HG03460 (cell line): ENCODE measurements around the gene TRIM16.
"Not testable (repeated sequence)": the region's sequence is repeated elsewhere in the genome, so short reads cannot be mapped to it uniquely, and the experiment has no call there.

Source experiments
- ATAC-seq: cut with Tn5 transposase; IDR thresholded peaks from one replicate; pipeline ENCODE4 v1.9.1; 2021; ENCODE audit not compliant: unreplicated experiment

TRIM16 gene

DNA sequence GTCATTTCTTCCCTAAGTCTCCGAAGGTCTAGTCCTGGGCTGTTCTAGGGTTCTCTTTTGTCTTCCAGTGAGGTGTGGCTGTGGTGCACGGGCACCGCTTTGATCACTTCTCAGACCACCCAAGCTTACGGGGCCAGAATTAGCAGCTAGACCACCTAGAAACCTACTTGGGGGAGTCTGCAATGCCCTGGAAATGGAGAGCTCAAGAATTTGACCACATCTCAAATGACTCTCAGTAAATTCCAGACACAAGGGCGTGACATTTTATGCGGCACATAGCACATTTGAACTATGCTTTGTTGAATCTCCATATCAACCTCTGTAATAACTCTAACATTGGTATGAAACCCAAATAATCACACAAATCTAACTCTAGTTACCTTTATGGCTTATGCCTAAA lies 24.9 kb downstream of the TRIM16 start:
- no peak for ATAC-seq

DNA sequence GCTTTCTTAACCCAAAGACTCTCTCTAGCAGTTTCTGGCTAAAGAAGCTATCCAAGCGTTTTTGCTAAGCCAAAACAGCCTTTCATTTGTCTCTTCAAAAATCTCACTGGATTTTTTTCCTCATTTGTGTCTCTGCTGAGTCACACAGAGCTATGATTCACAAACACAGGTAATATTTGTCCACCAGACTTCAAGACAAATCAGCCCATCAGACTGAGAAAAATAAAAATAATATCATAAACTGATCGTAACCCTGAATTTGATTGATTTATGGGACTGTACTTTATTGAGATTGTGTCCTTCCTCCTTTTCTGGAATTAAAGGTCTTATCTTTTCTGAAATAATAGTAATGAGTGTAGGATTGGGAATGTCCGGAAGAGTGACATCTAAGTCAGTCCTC lies 25.8 kb downstream of the TRIM16 start:
- no peak for ATAC-seq

DNA sequence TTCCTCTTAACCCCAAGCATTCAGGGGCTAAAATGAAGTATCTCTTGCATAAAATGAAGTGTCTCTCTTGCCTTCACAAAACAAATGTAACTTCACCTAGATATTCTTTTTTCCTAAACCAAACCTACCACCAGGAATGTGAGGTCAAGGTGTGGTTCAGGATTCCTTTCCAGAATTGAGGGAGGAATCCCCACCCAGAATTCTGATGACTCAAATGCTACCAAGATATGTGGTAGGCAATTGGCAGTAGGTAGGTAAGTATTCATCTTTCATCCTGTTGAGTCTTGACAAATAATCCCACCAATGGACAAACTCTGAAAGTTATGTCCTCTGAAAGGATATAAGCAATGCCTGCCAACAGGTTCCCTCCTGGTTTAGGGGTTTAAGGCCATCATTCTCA lies 26.2 kb downstream of the TRIM16 start:
- no peak for ATAC-seq

DNA sequence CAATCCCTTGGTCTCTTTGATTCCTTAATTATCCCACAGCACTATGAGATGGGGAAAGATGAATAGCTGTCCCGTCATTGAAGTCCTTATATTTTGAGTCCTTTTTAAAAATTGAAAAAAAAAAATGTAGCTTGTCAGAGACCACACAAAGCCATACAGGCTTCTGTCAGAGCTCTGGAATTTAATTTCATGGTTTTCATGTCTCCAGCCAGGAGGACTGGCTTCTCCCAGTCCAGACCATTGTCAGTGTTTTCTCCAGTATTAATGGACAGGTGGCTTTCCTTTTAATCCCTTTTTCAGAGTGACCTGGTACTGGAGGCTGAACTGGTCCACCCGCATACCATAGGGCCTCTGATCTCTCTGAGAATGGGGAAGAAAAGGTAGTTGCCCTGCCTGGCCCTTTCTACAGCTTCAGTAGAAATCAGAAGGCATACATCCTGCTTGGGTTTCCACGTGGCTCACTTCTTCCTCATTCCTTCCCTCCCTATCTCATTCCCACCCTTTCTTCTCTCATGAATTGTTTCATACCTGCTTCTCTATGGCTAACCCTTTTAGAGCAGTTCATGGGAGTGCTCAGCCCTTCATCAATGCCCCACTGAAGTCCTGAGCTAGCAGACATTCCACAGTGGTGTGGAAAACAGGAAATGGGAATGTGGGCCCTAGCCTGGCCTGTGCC lies 29.1 kb downstream of the TRIM16 start:
- ATAC-seq: no peak

DNA sequence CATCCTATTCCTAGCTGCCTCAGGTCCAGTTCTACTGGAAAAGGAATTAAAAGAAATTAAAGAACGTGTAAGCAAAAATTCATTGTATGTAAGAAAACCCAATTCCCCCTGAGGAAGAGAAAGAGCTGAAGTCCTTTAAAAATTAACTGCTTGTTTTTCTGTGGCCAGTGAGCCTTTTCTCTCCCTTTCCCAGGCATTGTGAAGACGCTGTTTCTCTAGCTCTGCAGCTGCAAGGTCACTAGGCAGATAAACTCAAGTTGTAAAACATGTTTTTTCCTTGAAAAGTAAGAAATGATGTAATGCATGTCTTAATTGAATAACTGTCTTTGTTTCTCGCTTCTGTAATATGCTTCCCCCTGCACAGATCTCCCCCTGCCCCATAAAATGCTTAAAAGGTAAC lies 29.7 kb downstream of the TRIM16 start:
- not testable (repeated sequence) for ATAC-seq

DNA sequence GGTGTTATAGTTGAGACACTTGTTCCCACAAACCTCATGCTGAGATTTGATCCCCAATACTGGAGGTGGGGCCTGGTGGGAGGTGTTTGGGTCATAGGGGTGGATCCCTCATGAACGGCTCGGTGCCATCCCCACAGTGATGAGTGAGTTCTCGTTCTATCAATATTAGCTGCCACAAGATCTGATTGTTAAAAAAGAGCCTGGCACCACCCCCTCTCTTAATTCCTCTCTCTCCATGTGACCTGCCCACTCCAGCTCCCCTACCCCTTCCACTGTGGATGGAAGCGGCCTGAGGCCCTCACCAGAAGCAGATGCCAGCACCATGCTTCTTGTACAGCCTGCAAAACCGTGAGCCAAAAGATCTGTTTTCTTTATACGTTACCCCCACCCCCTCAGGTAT lies 31.2 kb downstream of the TRIM16 start:
- no peak for ATAC-seq

DNA sequence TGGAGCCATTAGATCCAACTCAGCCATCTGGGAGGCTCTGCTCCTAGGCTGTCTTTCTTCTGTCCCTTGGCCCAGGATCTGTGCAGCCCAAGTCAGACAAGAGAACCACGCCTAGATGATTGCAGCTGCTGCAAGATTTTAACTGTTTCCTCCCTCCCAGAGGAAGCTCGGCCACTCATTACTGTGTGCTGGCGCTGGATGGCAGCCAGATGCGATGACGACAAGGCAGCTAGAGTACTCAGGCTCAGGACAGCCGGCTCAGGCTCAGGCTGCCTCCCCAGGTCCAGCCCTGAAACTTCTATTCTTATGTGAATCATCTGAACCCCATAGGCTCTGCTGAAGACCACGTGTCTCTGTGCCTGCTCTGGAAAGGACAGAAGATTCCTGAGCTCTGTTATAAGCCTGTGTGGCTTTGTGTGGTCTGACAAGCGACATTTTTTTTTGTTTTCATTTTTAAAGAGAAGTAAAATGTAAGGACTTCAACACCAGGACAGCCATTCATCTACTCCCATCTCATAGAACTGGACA lies 32.5 kb downstream of the TRIM16 start:
- ATAC-seq: peak; percentile 74

DNA sequence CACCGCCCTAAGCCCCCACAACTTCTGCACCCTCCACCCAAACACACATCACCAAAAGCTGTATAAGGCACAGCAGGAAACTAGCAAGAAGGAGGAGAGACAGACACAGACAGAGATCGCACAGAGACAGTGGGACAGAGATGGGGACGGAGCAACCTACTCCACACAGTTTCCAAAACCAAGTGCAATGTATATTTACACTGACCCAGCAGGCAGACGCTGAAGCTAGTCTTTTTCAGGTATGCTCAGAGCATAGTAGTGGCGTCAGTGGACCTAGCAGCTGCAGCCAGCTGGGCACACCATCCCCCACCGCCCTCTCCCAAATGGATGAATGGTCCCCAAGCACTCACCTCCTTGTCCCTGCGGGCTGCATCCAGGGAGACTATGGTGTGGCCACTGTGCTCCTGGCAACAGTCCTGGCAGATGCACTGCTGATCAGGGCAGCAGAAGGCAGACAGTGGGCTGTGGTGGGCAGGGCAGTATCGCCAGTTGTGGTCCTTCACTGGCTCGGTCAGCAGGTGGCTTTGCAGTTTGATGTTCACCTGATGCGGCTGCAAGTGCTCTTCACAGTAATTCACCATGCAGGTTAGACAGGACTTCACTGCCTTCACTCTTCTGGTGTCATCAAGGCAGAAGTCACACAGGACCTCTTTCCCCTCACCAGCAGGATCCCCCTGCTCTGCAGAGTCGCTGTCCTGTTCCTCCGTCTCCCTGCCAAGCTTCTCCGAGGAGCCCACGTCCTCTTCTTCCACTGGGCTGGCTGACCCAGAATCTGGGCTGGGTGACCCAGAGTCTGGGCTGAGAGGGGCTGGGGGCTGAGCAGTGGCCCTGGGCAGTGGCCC lies 33.1 kb downstream of the TRIM16 start:
- ATAC-seq: no peak

DNA sequence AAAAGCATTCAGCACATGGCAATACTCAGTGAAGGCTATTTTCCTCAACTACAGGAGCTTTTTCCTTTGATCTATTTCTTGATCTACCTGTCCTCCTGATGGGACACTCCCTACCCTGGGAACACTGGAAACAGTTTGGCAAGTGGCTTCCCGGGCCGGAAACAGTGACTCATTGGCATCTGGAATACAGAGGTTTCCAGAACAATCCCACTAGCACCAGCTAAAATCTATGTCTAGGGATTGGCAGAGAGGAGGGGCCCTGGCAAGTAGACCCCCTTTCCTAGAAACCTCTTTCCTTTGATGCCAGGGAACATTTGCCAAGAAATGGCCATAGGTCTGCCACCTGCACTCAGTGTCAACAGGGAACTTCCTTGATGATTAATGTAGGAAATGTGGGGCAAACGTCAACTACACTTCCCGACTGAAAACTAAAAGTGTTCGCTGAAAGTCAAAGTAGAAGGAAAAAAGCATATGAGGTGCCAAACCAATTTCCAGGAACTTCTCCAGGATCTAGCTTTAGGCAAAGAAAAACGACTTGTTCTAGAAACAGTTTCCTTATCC lies 34.2 kb downstream of the TRIM16 start:
- no peak for ATAC-seq

DNA sequence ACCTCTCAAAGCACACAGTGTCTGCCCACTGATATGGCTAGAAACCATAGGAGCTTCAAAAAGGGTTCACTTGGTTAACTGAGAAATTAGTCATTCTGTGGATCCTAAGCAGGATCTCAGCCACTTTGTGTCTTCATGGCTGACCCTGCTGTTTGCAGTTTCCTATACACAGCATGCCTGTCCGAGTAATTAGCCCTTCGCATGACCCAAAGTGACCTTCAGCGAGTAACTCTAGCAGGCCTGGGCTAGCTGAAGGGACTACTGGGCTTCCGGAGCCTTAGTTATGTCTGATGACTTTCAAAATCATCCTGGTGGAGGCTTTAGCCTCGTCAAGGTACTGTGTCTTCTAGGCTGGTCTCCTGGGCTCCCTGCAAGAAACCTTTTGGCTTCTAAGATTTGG lies 35.7 kb downstream of the TRIM16 start:
- ATAC-seq: no peak

DNA sequence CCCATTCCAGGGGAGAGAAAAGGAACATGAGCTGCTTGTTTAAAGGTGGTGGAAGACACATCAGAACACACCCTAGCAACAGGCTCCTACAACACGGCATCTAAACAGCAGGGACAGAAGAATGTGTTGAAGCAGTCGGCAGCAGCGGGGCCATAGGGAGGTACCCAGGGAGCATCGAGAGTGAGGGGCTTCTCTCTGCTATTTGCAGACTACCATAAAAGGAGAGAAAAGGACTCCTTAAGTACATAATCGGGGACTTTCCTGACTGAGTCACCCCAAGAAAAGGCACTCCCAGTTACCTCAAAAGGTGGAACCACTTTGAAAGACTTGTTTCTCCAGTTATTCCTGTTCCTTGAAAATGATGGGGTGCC lies 38.2 kb downstream of the TRIM16 start:
- ATAC-seq: not testable (repeated sequence)

DNA sequence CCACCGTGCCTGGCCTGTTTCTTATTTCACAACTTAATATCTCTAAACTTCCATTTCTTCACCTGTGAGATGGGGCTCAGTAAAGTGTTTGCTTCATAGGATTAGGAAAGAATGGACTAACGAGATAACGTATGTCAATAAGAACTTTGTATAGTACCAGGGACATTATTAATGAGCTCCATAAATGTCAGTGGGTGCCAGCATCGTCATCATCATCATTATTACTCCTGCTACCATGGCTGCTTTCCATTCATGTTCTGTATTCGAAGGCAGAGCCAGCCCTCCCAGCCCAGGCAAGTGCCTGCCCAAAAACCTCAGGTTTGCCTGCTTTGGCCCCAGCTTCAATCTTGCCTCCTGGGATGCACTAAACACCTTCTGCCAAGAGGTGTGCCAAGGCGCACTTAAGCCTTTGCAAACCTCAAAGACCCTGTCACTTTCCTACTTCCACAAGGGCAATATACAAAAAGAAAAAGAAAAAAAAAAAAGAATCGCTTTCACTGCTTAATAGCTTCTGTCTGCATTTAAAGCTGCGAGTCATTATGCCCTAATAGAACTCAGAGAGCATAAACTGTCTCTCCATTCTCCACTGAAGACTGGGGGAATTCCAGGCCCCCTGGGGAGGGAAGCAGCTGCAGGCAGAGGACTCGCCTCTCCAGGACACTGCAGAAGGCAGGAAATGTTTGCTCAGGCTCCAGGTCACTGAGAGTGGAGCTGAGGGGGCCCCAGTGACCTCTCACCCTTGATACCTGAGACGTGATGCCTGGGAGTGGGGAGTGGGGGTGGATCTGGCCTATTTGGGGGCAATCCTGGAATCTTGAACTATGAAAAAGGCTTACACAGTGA lies 38.8 kb downstream of the TRIM16 start:
- ATAC-seq: not testable (repeated sequence)

DNA sequence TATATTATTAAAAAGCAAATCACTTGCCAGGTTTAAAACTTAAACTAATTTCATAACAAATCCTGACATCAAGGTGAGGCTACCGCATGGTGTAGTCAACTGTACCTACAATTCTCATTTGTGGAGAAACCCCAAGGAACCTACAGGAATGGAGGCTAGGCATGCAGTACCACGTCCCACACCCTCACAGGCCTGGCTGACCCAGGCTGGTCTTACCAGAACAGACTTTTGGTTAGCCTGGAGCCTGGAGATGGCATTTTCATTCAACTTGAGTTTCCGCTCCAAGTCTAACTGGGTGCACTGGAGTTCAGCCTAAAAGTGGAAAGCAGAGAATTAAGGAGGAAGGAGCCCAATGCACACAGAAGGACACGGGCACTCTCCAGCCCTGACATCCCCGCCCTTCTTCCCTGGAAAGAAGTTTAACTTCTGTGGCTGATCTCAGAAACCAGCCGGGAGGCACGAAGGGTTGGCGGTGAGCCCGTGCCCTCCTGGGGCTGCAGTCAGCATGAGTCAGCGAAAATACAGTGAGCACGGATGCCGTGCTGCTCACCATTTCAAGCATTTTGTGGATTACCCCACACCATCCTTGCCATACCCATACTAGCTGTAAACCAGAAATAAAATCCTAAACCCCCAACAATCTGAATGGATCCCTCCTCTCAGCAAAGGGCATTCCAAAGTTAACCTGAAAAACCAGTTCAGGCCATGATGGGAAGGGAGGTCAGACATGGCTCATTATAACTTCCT lies 41.4 kb downstream of the TRIM16 start:
- not testable (repeated sequence) for ATAC-seq

DNA sequence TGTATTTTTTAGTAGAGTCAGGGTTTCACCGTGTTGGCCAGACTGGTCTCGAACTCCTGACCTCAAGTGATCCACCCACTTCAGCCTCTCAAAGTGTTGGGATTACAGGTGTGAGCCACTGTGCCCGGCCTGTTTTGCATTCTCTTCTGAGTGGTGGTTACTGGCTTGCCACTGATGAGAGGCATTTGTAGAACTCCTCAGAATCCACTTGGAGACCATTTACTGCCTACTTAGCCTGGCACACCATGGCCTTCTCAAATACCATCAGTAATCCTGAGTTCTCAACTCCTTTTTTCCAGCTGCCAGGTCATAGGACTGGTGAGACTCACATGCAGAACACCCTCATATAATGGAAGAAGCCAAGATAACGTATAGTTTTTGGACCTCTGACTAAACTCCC lies 42.1 kb downstream of the TRIM16 start:
- not testable (repeated sequence) for ATAC-seq

DNA sequence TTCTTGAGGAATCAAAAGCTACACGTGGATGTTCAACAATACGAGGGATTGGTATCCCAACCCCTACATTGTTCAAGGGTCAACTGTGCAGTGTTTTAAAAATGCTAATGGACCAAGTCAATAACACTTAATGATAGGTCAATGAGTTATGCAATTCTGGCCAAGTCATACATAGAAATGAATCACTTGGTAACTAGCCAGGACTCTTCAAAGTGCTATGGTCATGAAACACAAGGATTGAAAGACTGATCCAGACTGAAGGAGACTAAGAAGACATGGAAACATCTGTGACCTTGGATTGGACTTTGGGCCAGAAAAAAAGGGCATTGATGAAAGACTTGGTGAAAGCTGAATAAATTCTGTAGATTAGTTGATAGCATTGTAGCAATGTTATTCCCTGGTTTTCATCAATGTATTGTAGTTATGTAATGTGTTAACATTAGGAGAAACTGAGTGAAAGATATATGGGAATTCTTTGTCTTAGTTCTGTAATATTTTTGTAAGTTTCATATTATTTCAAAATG lies 53.1 kb downstream of the TRIM16 start:
- not testable (repeated sequence) for ATAC-seq

DNA sequence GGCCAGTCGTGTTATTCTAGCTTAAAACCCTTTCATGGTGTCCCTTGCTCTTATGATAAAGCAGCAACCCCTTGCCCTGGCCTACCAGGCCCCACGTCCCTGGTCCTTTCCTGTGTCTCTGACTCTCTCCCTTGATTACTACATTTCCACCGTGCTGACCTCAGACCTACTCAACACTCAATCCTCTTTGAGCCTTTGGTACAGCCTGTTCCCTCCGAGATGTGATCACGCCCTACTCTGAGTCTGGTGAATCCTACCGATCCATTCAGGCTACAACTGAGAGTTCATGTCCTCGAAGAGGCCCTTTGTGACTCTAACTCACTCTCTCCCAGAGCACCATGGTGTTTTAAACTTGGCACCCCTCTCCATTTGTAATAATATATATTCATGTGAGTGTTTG lies 54.1 kb downstream of the TRIM16 start:
- not testable (repeated sequence) for ATAC-seq

DNA sequence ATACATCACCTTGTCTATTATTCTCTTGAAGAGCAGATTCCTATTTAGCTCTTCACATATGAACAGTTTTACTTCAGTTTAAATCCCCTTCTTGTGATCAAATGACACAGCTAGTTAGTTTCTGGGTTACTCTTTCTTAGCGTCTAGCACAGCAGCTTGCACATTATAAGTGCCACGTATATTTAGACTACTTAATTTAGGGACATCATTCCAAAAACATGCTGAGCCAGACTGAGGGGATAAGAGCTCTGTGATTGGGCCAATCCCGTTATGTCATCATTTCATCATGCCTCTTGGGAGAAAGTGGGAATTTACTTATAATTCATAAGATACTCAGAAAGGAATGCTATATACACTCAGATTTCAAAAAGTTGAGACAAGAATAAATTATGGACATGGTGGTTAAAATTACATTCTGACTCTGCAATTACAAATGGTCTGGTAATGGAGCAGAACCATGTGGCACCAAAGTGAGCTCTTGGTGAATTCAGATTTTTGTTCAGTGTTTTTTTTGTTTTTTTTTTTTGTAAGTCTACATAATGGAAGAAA lies 60.4 kb downstream of the TRIM16 start:
- not testable (repeated sequence) for ATAC-seq

DNA sequence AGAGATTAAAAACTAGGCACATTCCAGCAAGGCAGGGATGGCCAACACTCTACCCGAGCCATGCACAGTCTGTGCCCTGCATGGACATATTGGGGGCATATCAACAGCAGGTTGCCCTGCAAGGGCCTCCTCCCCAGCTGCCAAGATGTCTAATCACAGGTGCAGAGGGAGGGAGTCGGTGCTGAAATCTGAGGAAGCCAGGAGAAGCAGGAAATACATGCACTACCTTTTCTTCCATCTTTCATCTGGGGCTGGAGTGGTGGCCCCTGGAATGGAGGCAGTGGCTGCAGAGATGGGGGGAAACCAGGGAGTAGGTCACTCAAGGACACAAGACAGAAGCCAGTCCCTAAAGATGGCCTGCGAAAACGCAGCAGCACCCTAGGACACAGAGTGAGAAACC lies 60.9 kb downstream of the TRIM16 start:
- ATAC-seq: not testable (repeated sequence)

DNA sequence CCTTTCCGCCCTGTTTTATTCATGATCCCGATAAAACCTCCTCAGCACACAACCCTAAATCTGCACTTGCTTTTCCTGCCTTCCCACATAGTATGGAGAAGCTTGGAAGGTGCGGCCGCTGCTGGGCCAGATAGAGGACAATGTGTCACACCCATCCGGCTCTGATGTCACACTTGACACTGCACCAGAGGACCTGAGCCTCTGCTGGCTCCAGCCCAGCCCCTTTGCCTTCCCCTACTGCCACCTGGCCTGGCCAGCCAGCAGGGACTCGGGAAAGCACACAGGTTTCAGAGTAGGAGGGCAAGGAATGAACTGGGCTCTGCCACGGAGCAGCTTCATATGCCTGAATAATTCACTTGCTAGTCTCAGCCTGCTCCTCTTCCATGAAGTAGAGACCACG lies 62.0 kb downstream of the TRIM16 start:
- ATAC-seq: not testable (repeated sequence)
